Measurements from ENCODE around the gene UBE2S. TPM values are rescaled to one million over a fixed set of nuclear protein-coding genes. Genes with fewer than 3 reads are reported as not detected.
A peak's percentile ranks its signal among the peaks of the same experiment; 100 is the strongest.

The UBE2S gene
- total and polyA plus RNA-seq, 2 of the 8 experiments (the other 6 are each of a cell fraction or from before 2014, with no cell fraction given): 398 to 530 TPM

GRCh38 chr19:55451965-55452748 lies 44.6 kb upstream of the UBE2S start:
- peaks cover 31 to 52% (median 50%) of the 10 kb centered on the region in 4 experiments for H3K27me3 ChIP-seq (replicated peaks in 1 of 4; ENCODE audit: control insufficient read depth in 3 of 4, extremely low read depth in 1 of 4, insufficient read depth in 3 of 4, low read length in 3 of 4)
- no peak overlapping the region for H3K56ac ChIP-seq (replicated peaks; ENCODE audit: insufficient read length, low read depth, low read length)
- peaks cover 0 to 5% (median 2%) of the 10 kb centered on the region in 4 experiments; a peak in 5 of 7 replicates for H3K4me1 ChIP-seq (replicated peaks in 1 of 4; ENCODE audit: control insufficient read depth in 3 of 4, insufficient read depth in 4 of 4, low read length in 3 of 4)
- no peak overlapping the region for H3K9ac ChIP-seq (replicated peaks in 1 of 4; ENCODE audit: extremely low read depth in 1 of 4, low read depth in 3 of 4, low read length in 3 of 4)
- no peak overlapping the region for H2BK12ac ChIP-seq (ENCODE audit: low read depth, low read length)
- peaks cover 20% of the 10 kb centered on the region; the same call in 1 of the 2 replicates for H3K23me2 ChIP-seq (ENCODE audit: low read depth, low read length)
- no peak overlapping the region for H3K14ac ChIP-seq (ENCODE audit: insufficient read length)
- no peak overlapping the region for H2BK5ac ChIP-seq (ENCODE audit: low read depth, low read length)
- no peak overlapping the region for H3K27ac ChIP-seq (ENCODE audit: low read depth, low read length)
- peak overlapping the region; percentile 26 to 69 (median 40); a peak in 7 of 8 replicates for H3K4me3 ChIP-seq (ENCODE audit: extremely low read depth in 1 of 4, insufficient read depth in 2 of 4, low read depth in 3 of 4, low read length in 4 of 4)
- H3K18ac ChIP-seq (ENCODE audit: extremely low read depth, low read length): no peak overlapping the region
- ChIA-PET POLR2A (ENCODE audit: partially characterized antibody) (interaction anchor here (0.5 to 3.0 kb wide), 18 partner anchors 8 to 335 kb away, joined by 3 to 22 read pairs (median 4); partner anchors contain the start of genes ISOC2, PPP1R12C, SHISA7 and UBE2S), CTCF (ENCODE audit: partially characterized antibody) (interaction anchor here (0.9 to 2.5 kb wide), 6 partner anchors 24 to 311 kb away, joined by 3 to 13 read pairs (median 6); partner anchors contain the start of gene DNAAF3)
- no peak overlapping the region for H2BK120ac ChIP-seq (replicated peaks; ENCODE audit: low read depth, low read length)
- H3K36me3 ChIP-seq (ENCODE audit: control insufficient read depth in 2 of 4, insufficient read depth in 4 of 4, low read length in 3 of 4): peaks cover 0 to 5% (median 0%) of the 10 kb centered on the region in 4 experiments; a peak in 2 of 8 replicates
- H3K23ac ChIP-seq (ENCODE audit: insufficient read length): no peak overlapping the region
- no peak overlapping the region for H2BK15ac ChIP-seq (ENCODE audit: low read length)
- DNase-seq (ENCODE audit: low read depth in 1 of 2, low spot score in 2 of 2) (peak in 1 of 2 experiments; percentile 70), FAIRE-seq (no peak)
- no peak overlapping the region for H2AK5ac ChIP-seq (ENCODE audit: low read depth, low read length)
- peaks cover 4% of the 10 kb centered on the region; the same call in 1 of the 2 replicates for H3K79me1 ChIP-seq (ENCODE audit: low read depth, low read length)
- H4K8ac ChIP-seq (ENCODE audit: extremely low read depth, insufficient read depth, low read length): no peak overlapping the region
- H3K4me2 ChIP-seq (ENCODE audit: insufficient read depth in 1 of 2, low read depth in 2 of 2, low read length in 2 of 2): peak overlapping the region; percentile 73 to 93
- H2AFZ ChIP-seq (ENCODE audit: low read length): no peak overlapping the region
- H3K4ac ChIP-seq (replicated peaks; ENCODE audit: insufficient read length, low read depth, low read length): no peak overlapping the region
- WGBS, 2 experiments (ENCODE audit: extremely low coverage in 1 of 2, insufficient coverage in 1 of 2, insufficient read length in 1 of 2, insufficient replicate concordance in 2 of 2, low coverage in 1 of 2, low lambda C conversion rate in 2 of 2, missing lambda C conversion rate in 1 of 2): 11% methylated on average over 21 of the region's 57 CpGs; no CpG with 5 or more reads in 1 of the 2 experiments
- H4K20me1 ChIP-seq (replicated peaks in 1 of 2; ENCODE audit: control insufficient read depth in 1 of 2, insufficient read depth in 2 of 2, low read length in 2 of 2): peaks cover 2 to 16% of the 10 kb centered on the region in 2 experiments
- H4K91ac ChIP-seq (replicated peaks; ENCODE audit: insufficient read length, low read length): no peak overlapping the region
- no peaks in the 10 kb centered on the region for H3K79me2 ChIP-seq (ENCODE audit: control insufficient read depth in 1 of 2, insufficient read depth in 2 of 2, low read length in 2 of 2)
- H3K9me3 ChIP-seq (ENCODE audit: insufficient read depth in 2 of 2, low read depth in 1 of 2, low read length in 1 of 2): no peaks in the 10 kb centered on the region
- no peak overlapping the region for H2BK20ac ChIP-seq (ENCODE audit: low read length)
- no peak overlapping the region for H4K5ac ChIP-seq (ENCODE audit: insufficient read length, low read depth, low read length)
- TF ChIP-seq POLR2A (IDR thresholded peaks at IDR 0.05; ENCODE audit: control extremely low read depth in 1 of 2, low read depth in 2 of 2, low read length in 2 of 2): peak in 1 of 2 experiments; percentile 37; a peak in 1 of 3 replicates
- TF ChIP-seq SIRT6 (IDR thresholded peaks at IDR 0.05; ENCODE audit: low read length): no peak
- no peak for TF ChIP-seq BACH1 (IDR thresholded peaks at IDR 0.05; ENCODE audit: low read length)
- no peak for TF ChIP-seq RFX5 (IDR thresholded peaks at IDR 0.05; ENCODE audit: borderline replicate concordance, low read depth, low read length)

Data from H1 (cell line).